ENCODE measurements around the gene GNAQ.

The GNAQ gene

DNA sequence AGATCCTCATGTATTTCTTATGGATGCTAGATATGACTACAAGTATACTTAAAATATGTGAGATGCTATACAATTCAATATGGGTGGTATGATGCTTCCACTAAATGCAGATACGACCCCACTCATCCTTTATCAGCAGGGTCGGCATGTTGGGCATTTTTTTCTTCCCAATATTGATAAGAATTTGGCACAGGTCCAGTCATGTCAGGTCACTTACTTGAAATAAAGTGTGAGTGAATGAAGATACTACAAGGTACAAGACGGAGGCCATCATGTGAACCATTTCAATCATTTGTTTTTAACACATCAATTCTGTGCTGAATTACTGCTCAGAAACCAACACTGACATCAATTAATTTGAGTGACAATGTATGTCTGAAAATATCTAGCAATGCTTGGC lies 236.6 kb downstream of the GNAQ start:
- DNase-seq (ENCODE audit: extremely low spot score): no peak
- ChIA-PET POLR2A (no interaction called here), CTCF (no interaction called here)
- TF ChIP-seq, protein P1, sequence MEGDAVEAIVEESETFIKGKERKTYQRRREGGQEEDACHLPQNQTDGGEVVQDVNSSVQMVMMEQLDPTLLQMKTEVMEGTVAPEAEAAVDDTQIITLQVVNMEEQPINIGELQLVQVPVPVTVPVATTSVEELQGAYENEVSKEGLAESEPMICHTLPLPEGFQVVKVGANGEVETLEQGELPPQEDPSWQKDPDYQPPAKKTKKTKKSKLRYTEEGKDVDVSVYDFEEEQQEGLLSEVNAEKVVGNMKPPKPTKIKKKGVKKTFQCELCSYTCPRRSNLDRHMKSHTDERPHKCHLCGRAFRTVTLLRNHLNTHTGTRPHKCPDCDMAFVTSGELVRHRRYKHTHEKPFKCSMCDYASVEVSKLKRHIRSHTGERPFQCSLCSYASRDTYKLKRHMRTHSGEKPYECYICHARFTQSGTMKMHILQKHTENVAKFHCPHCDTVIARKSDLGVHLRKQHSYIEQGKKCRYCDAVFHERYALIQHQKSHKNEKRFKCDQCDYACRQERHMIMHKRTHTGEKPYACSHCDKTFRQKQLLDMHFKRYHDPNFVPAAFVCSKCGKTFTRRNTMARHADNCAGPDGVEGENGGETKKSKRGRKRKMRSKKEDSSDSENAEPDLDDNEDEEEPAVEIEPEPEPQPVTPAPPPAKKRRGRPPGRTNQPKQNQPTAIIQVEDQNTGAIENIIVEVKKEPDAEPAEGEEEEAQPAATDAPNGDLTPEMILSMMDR (IDR thresholded peaks at IDR 0.05; ENCODE audit: control extremely low read depth, extremely low read depth, low read depth, missing control alignments): no peak

DNA sequence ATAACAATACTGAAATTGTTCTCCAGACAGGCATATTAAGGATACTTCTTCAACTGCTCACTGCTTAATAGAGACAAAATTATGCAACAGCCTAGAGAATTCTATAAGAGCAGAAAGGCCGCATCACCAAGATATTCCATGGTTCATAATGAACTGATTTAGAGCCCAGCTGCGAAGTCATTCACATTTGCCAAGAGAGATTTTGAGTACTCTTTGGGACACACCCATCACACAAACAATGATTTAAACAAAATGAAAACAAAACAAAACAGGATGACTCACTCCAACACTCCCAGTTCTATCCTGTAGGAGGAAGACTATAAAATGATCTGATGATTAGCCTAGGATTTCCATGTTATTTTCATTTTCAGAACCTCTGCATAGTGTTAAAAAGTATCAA lies 237.8 kb downstream of the GNAQ start:
- TF ChIP-seq, protein P1 (IDR thresholded peaks at IDR 0.05; ENCODE audit: control extremely low read depth, extremely low read depth, low read depth, missing control alignments): no peak
- CTCF ChIA-PET: interaction anchor here (1.0 kb wide), 1 partner anchor 11 kb away, joined by 3 read pairs; no protein-coding TSS in a partner anchor
- DNase-seq (ENCODE audit: extremely low spot score): no peak
- POLR2A ChIA-PET: no interaction called here

- ChIA-PET POLR2A (no interaction called here), CTCF (interaction anchor here (1.0 to 3.2 kb wide), 4 partner anchors 11 to 333 kb away, joined by 3 to 12 read pairs (median 3); no protein-coding TSS in a partner anchor)
- TF ChIP-seq, protein P1 (IDR thresholded peaks at IDR 0.05; ENCODE audit: control extremely low read depth, extremely low read depth, low read depth, missing control alignments): no peak
- DNase-seq (ENCODE audit: extremely low spot score): no peak
Measured at GRCh38 chr9:77789891-77790290, 241.7 kb downstream of the GNAQ start.

GRCh38 chr9:77785341-77785740 lies 246.3 kb downstream of the GNAQ start:
- no peak for DNase-seq (ENCODE audit: extremely low spot score)
- TF ChIP-seq, protein P1 (IDR thresholded peaks at IDR 0.05; ENCODE audit: control extremely low read depth, extremely low read depth, low read depth, missing control alignments): no peak
- ChIA-PET POLR2A (no interaction called here), CTCF (interaction anchor here (1.0 to 1.1 kb wide), 2 partner anchors 14 to 19 kb away, joined by 3 to 4 read pairs; no protein-coding TSS in a partner anchor)

- TF ChIP-seq, protein P1 (IDR thresholded peaks at IDR 0.05; ENCODE audit: control extremely low read depth, extremely low read depth, low read depth, missing control alignments): no peak
- ChIA-PET CTCF (no interaction called here), POLR2A (no interaction called here)
- no peak for DNase-seq (ENCODE audit: extremely low spot score)
Measured at GRCh38 chr9:77783518-77783917, 248.1 kb downstream of the GNAQ start.

- POLR2A ChIA-PET: no interaction called here
- CTCF ChIA-PET: interaction anchor here (1.3 kb wide), 1 partner anchor 10 kb away, joined by 3 read pairs; no protein-coding TSS in a partner anchor
- TF ChIP-seq, protein P1 (IDR thresholded peaks at IDR 0.05; ENCODE audit: control extremely low read depth, extremely low read depth, low read depth, missing control alignments): no peak
- no peak for DNase-seq (ENCODE audit: extremely low spot score)
Measured at GRCh38 chr9:77779010-77779409, 252.6 kb downstream of the GNAQ start.

Measured in GM10248 (cell line).